Upper lobe of right lung (tissue), 1 donor: ENCODE data around the gene IL17D. TPM values are rescaled to one million over a fixed set of nuclear protein-coding genes. Genes with fewer than 3 reads are reported as not detected.

ENCODE experiments used
- ATAC-seq: fragments of 200-7000 bp; cut with Tn5 transposase; one replicate; pipeline ENCODE4 v1.9.1; 2020; ENCODE audit warnings: mild to moderate bottlenecking, moderate library complexity
- DNase-seq: peaks from one replicate; pipeline ENCODE4 v3.0.0-alpha.2; 2020
- H3K27ac ChIP-seq: fragments of 200-600 bp; one replicate; pipeline ENCODE4 v1.8.0; 2022
- H3K27me3 ChIP-seq: fragments of 200-600 bp; one replicate; pipeline ENCODE4 v1.8.0; 2022; ENCODE audit warnings: mild to moderate bottlenecking
- H3K36me3 ChIP-seq: fragments of 200-600 bp; one replicate; pipeline ENCODE4 v1.8.0; 2022
- H3K4me1 ChIP-seq: fragments of 200-600 bp; one replicate; pipeline ENCODE4 v1.8.0; 2022
- H3K4me3 ChIP-seq: fragments of 200-600 bp; one replicate; pipeline ENCODE4 v1.8.0; 2022; ENCODE audit warnings: mild to moderate bottlenecking
- H3K9me3 ChIP-seq: fragments of 200-600 bp; one replicate; pipeline ENCODE4 v1.8.0; 2022
- intact Hi-C: fragments of 100-400 bp; cut with DNase I; formaldehyde crosslinking; loops from one replicate; pipeline ENCODE4 v1.11.0; 2022
- total RNA-seq: library from RNA; stranded (reverse); fragmentation: NEBNext Ultra II Directional; extraction: Animal tissue kit (Norgen Biotek cat#: 25700); gene quantifications from one replicate; pipeline ENCODE4 v1.2.1, GENCODE V29; 2021
- TF ChIP-seq, protein P1 (sequence below): fragments of 200-600 bp; IDR thresholded peaks from one replicate; pipeline ENCODE4 v1.8.0; 2022; ENCODE audit warnings: antibody characterized with exemption
- donor health status: DM: no; HTN: yes; CAD: no; lungs with severe emphysema.

IL17D gene
- total RNA-seq, 1 donor from 2014 or later: 3.8 TPM

DNA sequence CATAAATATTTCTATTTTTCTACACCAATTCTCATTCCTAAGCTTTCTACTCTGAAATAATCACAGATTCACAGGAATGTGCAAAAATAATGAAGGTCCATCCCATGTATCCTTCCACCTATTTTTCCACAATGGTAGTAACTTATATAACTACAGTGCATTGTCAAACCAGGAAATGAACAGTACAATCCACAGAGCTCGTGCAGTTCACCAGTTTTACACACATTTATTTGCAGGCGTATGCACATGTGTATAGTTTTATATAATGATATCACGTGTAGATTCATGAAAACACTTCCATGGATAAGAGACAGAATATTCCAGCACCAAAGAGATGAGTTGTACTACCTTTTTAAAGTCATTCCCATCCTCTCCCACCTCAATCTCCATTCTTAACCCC is 57.4 kb downstream of the IL17D start:
- Histone ChIP-seq H3K9me3 (no peaks in the 10 kb centered on the region), H3K27ac (no peak overlapping the region), H3K4me1 (no peaks in the 10 kb centered on the region), H3K36me3 (no peaks in the 10 kb centered on the region), H3K4me3 (no peak overlapping the region), H3K27me3 (no peaks in the 10 kb centered on the region)
- ATAC-seq: no peak
- no peak for DNase-seq
- intact Hi-C loops: no loop called here
- TF ChIP-seq, protein P1, sequence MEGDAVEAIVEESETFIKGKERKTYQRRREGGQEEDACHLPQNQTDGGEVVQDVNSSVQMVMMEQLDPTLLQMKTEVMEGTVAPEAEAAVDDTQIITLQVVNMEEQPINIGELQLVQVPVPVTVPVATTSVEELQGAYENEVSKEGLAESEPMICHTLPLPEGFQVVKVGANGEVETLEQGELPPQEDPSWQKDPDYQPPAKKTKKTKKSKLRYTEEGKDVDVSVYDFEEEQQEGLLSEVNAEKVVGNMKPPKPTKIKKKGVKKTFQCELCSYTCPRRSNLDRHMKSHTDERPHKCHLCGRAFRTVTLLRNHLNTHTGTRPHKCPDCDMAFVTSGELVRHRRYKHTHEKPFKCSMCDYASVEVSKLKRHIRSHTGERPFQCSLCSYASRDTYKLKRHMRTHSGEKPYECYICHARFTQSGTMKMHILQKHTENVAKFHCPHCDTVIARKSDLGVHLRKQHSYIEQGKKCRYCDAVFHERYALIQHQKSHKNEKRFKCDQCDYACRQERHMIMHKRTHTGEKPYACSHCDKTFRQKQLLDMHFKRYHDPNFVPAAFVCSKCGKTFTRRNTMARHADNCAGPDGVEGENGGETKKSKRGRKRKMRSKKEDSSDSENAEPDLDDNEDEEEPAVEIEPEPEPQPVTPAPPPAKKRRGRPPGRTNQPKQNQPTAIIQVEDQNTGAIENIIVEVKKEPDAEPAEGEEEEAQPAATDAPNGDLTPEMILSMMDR: no peak

DNA sequence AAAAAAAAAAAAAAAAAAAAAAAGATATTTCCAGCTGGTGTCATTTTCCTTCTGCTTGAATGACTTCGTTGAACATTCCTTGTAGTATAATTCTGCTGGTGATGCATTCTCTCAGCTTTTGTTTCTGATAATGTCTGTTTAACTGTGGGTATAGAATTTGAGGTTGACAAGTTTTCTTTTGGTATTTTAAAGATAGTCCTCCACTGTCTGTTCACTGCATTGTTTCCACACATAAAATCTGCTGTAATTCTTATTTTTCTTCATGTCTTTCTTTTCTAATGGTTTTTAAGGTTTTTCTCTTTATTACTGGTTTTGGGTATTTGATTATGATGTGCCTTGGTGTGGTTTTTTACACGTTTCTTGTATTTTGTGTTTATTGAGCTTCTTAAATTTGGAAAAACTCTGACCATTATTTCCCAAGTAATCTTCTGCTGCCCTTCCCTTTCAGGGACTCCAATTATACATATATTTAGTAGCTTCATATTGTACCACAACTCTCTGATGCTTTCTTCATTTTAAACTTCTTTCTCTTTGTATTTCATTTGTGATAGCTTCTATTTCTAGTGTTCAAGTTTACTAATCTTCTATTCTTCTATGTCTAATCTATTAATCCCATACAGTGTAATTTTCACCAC is 63.9 kb downstream of the IL17D start:
- intact Hi-C loops: no loop called here
- H3K27ac ChIP-seq: no peak overlapping the region
- H3K4me1 ChIP-seq: peaks cover 3% of the 10 kb centered on the region
- no peaks in the 10 kb centered on the region for H3K27me3 ChIP-seq
- no peak for DNase-seq
- ATAC-seq: no peak
- no peaks in the 10 kb centered on the region for H3K36me3 ChIP-seq
- TF ChIP-seq, protein P1: no peak
- H3K4me3 ChIP-seq: no peak overlapping the region
- H3K9me3 ChIP-seq: peaks cover 9% of the 10 kb centered on the region

DNA sequence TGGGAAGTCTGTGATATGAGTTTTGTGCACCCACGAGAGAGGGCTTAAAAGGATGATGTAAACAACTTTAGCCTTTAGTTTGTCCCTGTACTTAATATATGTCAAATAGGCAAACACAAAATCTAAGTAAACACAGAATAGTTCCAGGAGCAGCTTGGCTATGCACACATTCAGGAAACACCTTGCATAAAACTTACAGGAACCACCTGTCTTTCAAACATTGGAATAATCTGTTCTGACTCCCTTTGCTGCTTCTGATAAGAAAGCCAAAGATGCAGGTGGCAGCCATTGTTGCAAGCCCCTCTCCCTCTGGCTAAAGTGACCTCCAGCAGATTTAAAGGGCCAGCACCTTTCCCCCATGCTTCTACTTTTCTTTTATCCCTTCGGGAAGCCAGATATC is 65.6 kb downstream of the IL17D start:
- Histone ChIP-seq H3K27ac (no peak overlapping the region), H3K4me3 (no peak overlapping the region), H3K9me3 (peaks cover 9% of the 10 kb centered on the region), H3K36me3 (no peaks in the 10 kb centered on the region), H3K27me3 (no peaks in the 10 kb centered on the region), H3K4me1 (peaks cover 8% of the 10 kb centered on the region)
- intact Hi-C loops: no loop called here
- DNase-seq (no peak), ATAC-seq (no peak)
- TF ChIP-seq, protein P1: no peak

DNA sequence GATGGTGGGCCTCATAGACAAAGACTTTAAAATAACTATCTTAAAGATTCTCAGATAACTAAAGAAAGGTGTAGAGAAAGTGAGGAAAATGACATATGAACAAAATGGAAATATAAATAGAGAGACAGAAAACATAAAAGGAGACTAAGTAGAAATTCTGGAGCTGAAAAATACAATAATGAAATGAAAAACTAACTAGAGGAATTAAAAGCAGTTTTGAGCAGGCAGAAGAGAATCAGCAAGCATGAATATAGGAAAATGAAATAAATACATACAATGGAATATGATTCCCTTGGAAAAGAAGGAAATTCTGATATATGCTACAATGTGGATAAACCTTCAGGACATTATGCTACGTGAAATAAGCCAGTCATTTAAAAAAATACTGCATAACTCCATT is 66.3 kb downstream of the IL17D start:
- Histone ChIP-seq H3K27ac (no peak overlapping the region), H3K36me3 (no peaks in the 10 kb centered on the region), H3K9me3 (peaks cover 9% of the 10 kb centered on the region), H3K27me3 (no peaks in the 10 kb centered on the region), H3K4me1 (peaks cover 8% of the 10 kb centered on the region), H3K4me3 (no peak overlapping the region)
- intact Hi-C loops: no loop called here
- ATAC-seq (no peak), DNase-seq (no peak)
- TF ChIP-seq, protein P1: no peak

Other genes with a start within 250 kb of the IL17D start
- 28.5 TPM for gene CRYL1, start 177.8 kb upstream of the IL17D start, total RNA-seq
- gene IFT88, start 136.5 kb upstream of the IL17D start, total RNA-seq: 13.6 TPM
- gene EEF1AKMT1, start 70.3 kb downstream of the IL17D start, total RNA-seq: 8.9 TPM
- 20.5 TPM for gene XPO4, start 199.0 kb downstream of the IL17D start, total RNA-seq